HAP-1 (cell line): ENCODE measurements around the gene LCNL1.
A peak's percentile ranks its signal among the peaks of the same experiment; 100 is the strongest.

ENCODE experiments used
- DNase-seq, 2 experiments: peaks; one replicate each; pipeline ENCODE4 v3.0.0-alpha.2; 2016 to 2020; ENCODE audit warnings: low spot score in 2 of 2
- H3K27me3 ChIP-seq: fragments of 250-450 bp; sonication (Bioruptor Pico); 2 replicates; pipeline ENCODE4 v1.5.1; 2020; ENCODE audit warnings: low read depth, mild to moderate bottlenecking, moderate library complexity
- H3K36me3 ChIP-seq: fragments of 250-450 bp; sonication (Bioruptor Pico); replicated peaks from 2 replicates; pipeline ENCODE4 v1.5.1; 2020; ENCODE audit warnings: mild to moderate bottlenecking
- H3K4me1 ChIP-seq: fragments of 250-450 bp; sonication (Bioruptor Pico); 2 replicates; pipeline ENCODE4 v1.5.1; 2020; ENCODE audit warnings: mild to moderate bottlenecking
- H3K4me3 ChIP-seq: fragments of 250-450 bp; sonication (Bioruptor Pico); 2 replicates; pipeline ENCODE4 v1.5.1; 2020; ENCODE audit warnings: mild to moderate bottlenecking, moderate library complexity
- H3K9me3 ChIP-seq: fragments of 250-450 bp; sonication (Bioruptor Pico); 2 replicates; pipeline ENCODE4 v1.5.1; 2020; ENCODE audit warnings: mild to moderate bottlenecking, moderate library complexity
- in situ Hi-C: fragments of 300-500 bp; cut with MboI; formaldehyde crosslinking; loops from 3 replicates; pipeline ENCODE4 v1.14.3; 2020; ENCODE audit warnings: low sequenced_read_pairs, inconsistent platforms, mixed read lengths

LCNL1 gene

GRCh38 chr9:137023157-137023556 lies 40.4 kb downstream of the LCNL1 start:
- Histone ChIP-seq H3K4me3 (no peak overlapping the region), H3K9me3 (no peaks in the 10 kb centered on the region), H3K27me3 (no peaks in the 10 kb centered on the region), H3K36me3 (0 out of 2 replicates have a peak, but pooled peaks cover 4% of the 10 kb centered on the region), H3K4me1 (no peaks in the 10 kb centered on the region)
- in situ Hi-C loops: no loop called here
- DNase-seq: no peak

GRCh38 chr9:137023583-137023991 lies 40.8 kb downstream of the LCNL1 start:
- Histone ChIP-seq H3K9me3 (no peaks in the 10 kb centered on the region), H3K4me3 (no peak overlapping the region), H3K36me3 (0 out of 2 replicates have a peak, but pooled peaks cover 4% of the 10 kb centered on the region), H3K4me1 (peaks cover 2% of the 10 kb centered on the region; the same call in 1 of the 2 replicates), H3K27me3 (no peaks in the 10 kb centered on the region)
- in situ Hi-C loops: no loop called here
- no peak for DNase-seq

GRCh38 chr9:137025517-137025966 lies 42.7 kb downstream of the LCNL1 start:
- DNase-seq: no peak
- H3K27me3 ChIP-seq: no peaks in the 10 kb centered on the region
- H3K4me1 ChIP-seq: peaks cover 8% of the 10 kb centered on the region
- no peaks in the 10 kb centered on the region for H3K9me3 ChIP-seq
- H3K36me3 ChIP-seq: 0 out of 2 replicates have a peak, but pooled peaks cover 4% of the 10 kb centered on the region
- H3K4me3 ChIP-seq: no peak overlapping the region
- in situ Hi-C loops: no loop called here

- H3K4me1 ChIP-seq: peaks cover 8% of the 10 kb centered on the region
- H3K27me3 ChIP-seq: no peaks in the 10 kb centered on the region
- H3K9me3 ChIP-seq: no peaks in the 10 kb centered on the region
- 0 out of 2 replicates have a peak, but pooled peaks cover 4% of the 10 kb centered on the region for H3K36me3 ChIP-seq
- no peak for DNase-seq
- in situ Hi-C loops: no loop called here
- H3K4me3 ChIP-seq: no peak overlapping the region
These were observed 43.6 kb downstream of the LCNL1 start for GRCh38 chr9:137026384-137026783.

- Histone ChIP-seq H3K4me1 (peaks cover 8% of the 10 kb centered on the region), H3K36me3 (0 out of 2 replicates have a peak, but pooled peaks cover 4% of the 10 kb centered on the region), H3K27me3 (no peaks in the 10 kb centered on the region), H3K9me3 (no peaks in the 10 kb centered on the region), H3K4me3 (peak overlapping the region; percentile 44)
- in situ Hi-C loops: no loop called here
- no peak for DNase-seq
These were observed 44.0 kb downstream of the LCNL1 start for GRCh38 chr9:137026828-137027227.

GRCh38 chr9:137027369-137028262 lies 44.8 kb downstream of the LCNL1 start, which contains the start of gene ABCA2:
ABCA2 (minus strand) TSS chr9:137028237; CDS start chr9:137028140, 97 bp downstream.
- DNase-seq: peak in 1 of 2 experiments; percentile 47
- H3K4me1 ChIP-seq: peaks cover 8% of the 10 kb centered on the region

GRCh38 chr9:137028263-137029057 lies 45.7 kb downstream of the LCNL1 start:
- Histone ChIP-seq H3K36me3 (no peaks in the 10 kb centered on the region), H3K9me3 (no peaks in the 10 kb centered on the region), H3K27me3 (no peaks in the 10 kb centered on the region), H3K4me3 (peak overlapping the region; percentile 48), H3K4me1 (peaks cover 8% of the 10 kb centered on the region)
- peak; percentile 66 to 79 for DNase-seq
- in situ Hi-C loops: no loop called here

More at GRCh38 chr9:137027369-137028262, 44.8 kb downstream of the LCNL1 start, which contains the start of gene ABCA2:
- no peaks in the 10 kb centered on the region for H3K9me3 ChIP-seq
- H3K27me3 ChIP-seq: no peaks in the 10 kb centered on the region
- peak within 1 kb of the TSS; percentile 48 for H3K4me3 ChIP-seq
- in situ Hi-C loops: no loop called here
- 0 out of 2 replicates have a peak, but pooled peaks cover under 1% of the 10 kb centered on the region for H3K36me3 ChIP-seq

GRCh38 chr9:137029058-137029936 lies 46.5 kb downstream of the LCNL1 start:
- Histone ChIP-seq H3K4me3 (peak overlapping the region; percentile 48), H3K4me1 (peaks cover 8% of the 10 kb centered on the region), H3K27me3 (no peaks in the 10 kb centered on the region), H3K36me3 (no peaks in the 10 kb centered on the region), H3K9me3 (no peaks in the 10 kb centered on the region)
- in situ Hi-C loops: no loop called here
- peak; percentile 63 to 92 for DNase-seq

GRCh38 chr9:137030006-137030405 lies 47.2 kb downstream of the LCNL1 start:
- Histone ChIP-seq H3K9me3 (no peaks in the 10 kb centered on the region), H3K4me3 (no peak overlapping the region), H3K27me3 (peaks cover 5% of the 10 kb centered on the region; the same call in 1 of the 2 replicates), H3K36me3 (no peaks in the 10 kb centered on the region), H3K4me1 (peaks cover 8% of the 10 kb centered on the region)
- in situ Hi-C loops: loop anchor here (10.0 kb wide), 1 partner anchor 245 kb away; no protein-coding TSS in a partner anchor
- DNase-seq: no peak

GRCh38 chr9:137030538-137031527 lies 48.0 kb downstream of the LCNL1 start:
- Histone ChIP-seq H3K9me3 (no peaks in the 10 kb centered on the region), H3K4me1 (peaks cover 8% of the 10 kb centered on the region), H3K4me3 (no peak overlapping the region), H3K36me3 (no peaks in the 10 kb centered on the region), H3K27me3 (peaks cover 6% of the 10 kb centered on the region; the same call in 1 of the 2 replicates)
- no peak for DNase-seq
- in situ Hi-C loops: loop anchor here (10.0 kb wide), 1 partner anchor 246 kb away; no protein-coding TSS in a partner anchor

GRCh38 chr9:137031904-137032640 lies 49.3 kb downstream of the LCNL1 start, which contains the start of gene FUT7:
FUT7 (minus strand) TSS chr9:137032088; CDS start chr9:137031991, 97 bp downstream.
- DNase-seq: no peak
- Histone ChIP-seq H3K9me3 (no peaks in the 10 kb centered on the region), H3K4me3 (no peak within 1 kb of the TSS), H3K27me3 (peaks cover 6% of the 10 kb centered on the region; the same call in 1 of the 2 replicates), H3K36me3 (no peaks in the 10 kb centered on the region), H3K4me1 (peaks cover 8% of the 10 kb centered on the region)
- in situ Hi-C loops: loop anchor here (10.0 kb wide), 1 partner anchor 247 kb away; no protein-coding TSS in a partner anchor
